ENCODE data around the gene TNFSF8.

DNA sequence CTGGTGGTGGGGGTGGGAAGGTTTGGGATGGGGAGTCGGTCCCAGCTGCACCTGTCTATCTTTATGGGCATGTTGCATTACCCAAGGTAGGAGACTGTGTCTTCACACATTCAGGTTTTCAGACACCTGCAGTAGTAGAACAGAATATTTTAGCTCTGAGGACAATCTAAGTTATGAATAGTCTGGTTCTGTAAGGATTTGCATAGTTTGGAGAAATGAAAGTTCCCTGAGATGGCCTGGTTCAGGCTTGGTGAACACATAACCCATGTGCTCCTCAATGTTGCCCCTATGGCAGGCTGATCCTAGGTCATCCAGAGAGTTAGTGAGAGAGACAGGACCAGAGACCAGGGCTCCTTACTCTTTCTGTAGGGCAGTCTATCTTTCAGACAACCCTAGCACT lies 20.7 kb downstream of the TNFSF8 start:
- TF ChIP-seq, protein P1, sequence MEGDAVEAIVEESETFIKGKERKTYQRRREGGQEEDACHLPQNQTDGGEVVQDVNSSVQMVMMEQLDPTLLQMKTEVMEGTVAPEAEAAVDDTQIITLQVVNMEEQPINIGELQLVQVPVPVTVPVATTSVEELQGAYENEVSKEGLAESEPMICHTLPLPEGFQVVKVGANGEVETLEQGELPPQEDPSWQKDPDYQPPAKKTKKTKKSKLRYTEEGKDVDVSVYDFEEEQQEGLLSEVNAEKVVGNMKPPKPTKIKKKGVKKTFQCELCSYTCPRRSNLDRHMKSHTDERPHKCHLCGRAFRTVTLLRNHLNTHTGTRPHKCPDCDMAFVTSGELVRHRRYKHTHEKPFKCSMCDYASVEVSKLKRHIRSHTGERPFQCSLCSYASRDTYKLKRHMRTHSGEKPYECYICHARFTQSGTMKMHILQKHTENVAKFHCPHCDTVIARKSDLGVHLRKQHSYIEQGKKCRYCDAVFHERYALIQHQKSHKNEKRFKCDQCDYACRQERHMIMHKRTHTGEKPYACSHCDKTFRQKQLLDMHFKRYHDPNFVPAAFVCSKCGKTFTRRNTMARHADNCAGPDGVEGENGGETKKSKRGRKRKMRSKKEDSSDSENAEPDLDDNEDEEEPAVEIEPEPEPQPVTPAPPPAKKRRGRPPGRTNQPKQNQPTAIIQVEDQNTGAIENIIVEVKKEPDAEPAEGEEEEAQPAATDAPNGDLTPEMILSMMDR (conservative IDR thresholded peaks at IDR 0.05), result no peak
- TF ChIP-seq EZH2 (IDR thresholded peaks at IDR 0.05; ENCODE audit: low read depth), result no peak

Data from PC-9 (cell line).